Pulmonary artery endothelial cell (primary cell): ENCODE measurements around the gene RABL6. TPM values are rescaled to one million over a fixed set of nuclear protein-coding genes. Genes with fewer than 3 reads are reported as not detected.
"Not testable (repeated sequence)": the region's sequence is repeated elsewhere in the genome, so short reads cannot be mapped to it uniquely, and the experiment has no call there.

Experiments
- DNase-seq: peaks from one replicate; pipeline ENCODE4 v3.0.0-alpha.2; 2011; ENCODE audit warnings: low read depth, low spot score
- total RNA-seq: library from RNA; depleted of rRNA; stranded (reverse); fragments of >200 nt; gene quantifications from 2 replicates; pipeline ENCODE4 v1.2.3, GENCODE V29; 2014

The RABL6 gene
- total RNA-seq, 1 donor from 2014 or later: 96.1 TPM

GRCh38 chr9:136820971-136821825, 13.4 kb downstream of the RABL6 start:
- DNase-seq: no peak

GRCh38 chr9:136821826-136822544, 14.2 kb downstream of the RABL6 start:
- DNase-seq: no peak

GRCh38 chr9:136823136-136824046, 15.6 kb downstream of the RABL6 start:
- no peak for DNase-seq

GRCh38 chr9:136824496-136825225, 16.9 kb downstream of the RABL6 start:
- DNase-seq: no peak

GRCh38 chr9:136825295-136826187, 17.8 kb downstream of the RABL6 start:
- DNase-seq: no peak

GRCh38 chr9:136826188-136826541, 18.4 kb downstream of the RABL6 start:
- no peak for DNase-seq

GRCh38 chr9:136826703-136827582, 19.2 kb downstream of the RABL6 start:
- no peak for DNase-seq

- DNase-seq: no peak
These were observed 20.2 kb downstream of the RABL6 start for GRCh38 chr9:136827794-136828473.

- DNase-seq: no peak
These were observed 20.9 kb downstream of the RABL6 start for GRCh38 chr9:136828474-136829140.

GRCh38 chr9:136829412-136829811, 21.7 kb downstream of the RABL6 start:
- DNase-seq: no peak

- DNase-seq: no peak
These were observed 22.5 kb downstream of the RABL6 start for GRCh38 chr9:136829981-136830885.

- DNase-seq: no peak
These were observed 23.4 kb downstream of the RABL6 start for GRCh38 chr9:136831002-136831719.

- DNase-seq: no peak
These were observed 24.0 kb downstream of the RABL6 start for GRCh38 chr9:136831720-136832104.

- no peak for DNase-seq
These were observed 24.8 kb downstream of the RABL6 start for GRCh38 chr9:136832581-136832980.

GRCh38 chr9:136833381-136834048, 25.8 kb downstream of the RABL6 start:
- DNase-seq: not testable (repeated sequence)
